WERI-Rb-1 (cell line): ENCODE results near the gene HLA-DQA1.
A peak's percentile ranks its signal among the peaks of the same experiment; 100 is the strongest.

Source experiments
- DNase-seq: peaks from one replicate; pipeline ENCODE4 v3.0.0-alpha.2; 2020
- H3K27ac ChIP-seq: fragments of 250-450 bp; sonication (Bioruptor Pico); 2 replicates; pipeline ENCODE4 v1.5.1; 2020; ENCODE audit warnings: mild to moderate bottlenecking, moderate library complexity
- H3K27me3 ChIP-seq: fragments of 250-450 bp; sonication (Bioruptor Pico); 2 replicates; pipeline ENCODE4 v1.5.1; 2021; ENCODE audit warnings: mild to moderate bottlenecking, low read depth, moderate library complexity; ENCODE audit not compliant: insufficient read depth, severe bottlenecking
- H3K36me3 ChIP-seq: fragments of 250-450 bp; sonication (Bioruptor Pico); 2 replicates; pipeline ENCODE4 v1.5.1; 2020; ENCODE audit warnings: mild to moderate bottlenecking, moderate library complexity
- H3K4me3 ChIP-seq: 2 replicates; pipeline ENCODE4 v1.5.1; 2011; ENCODE audit warnings: low read depth, mild to moderate bottlenecking, control low read depth, low read length
- H3K9me3 ChIP-seq: fragments of 250-450 bp; sonication (Bioruptor Pico); 2 replicates; pipeline ENCODE4 v1.5.1; 2021; ENCODE audit warnings: mild to moderate bottlenecking, moderate library complexity; ENCODE audit not compliant: severe bottlenecking
- CTCF ChIP-seq: IDR thresholded peaks from 2 replicates; pipeline ENCODE4 v1.5.1; 2011; ENCODE audit warnings: low read depth, mild to moderate bottlenecking, control low read depth, inconsistent platforms, low read length

The HLA-DQA1 gene

GRCh38 chr6:32615885-32616532 lies 21.2 kb upstream of the HLA-DQA1 start:
- H3K27me3 ChIP-seq = peaks cover 42% of the 10 kb centered on the region
- no peak overlapping the region for H3K27ac ChIP-seq
- peak; percentile 68 for TF ChIP-seq CTCF
- no peak overlapping the region for H3K4me3 ChIP-seq
- H3K9me3 ChIP-seq = peaks cover 16% of the 10 kb centered on the region
- DNase-seq = peak; percentile 35
- no peaks in the 10 kb centered on the region for H3K36me3 ChIP-seq

- no peak for TF ChIP-seq CTCF
- DNase-seq = no peak
- no peaks in the 10 kb centered on the region for H3K36me3 ChIP-seq
- H3K27me3 ChIP-seq = peaks cover 38% of the 10 kb centered on the region
- peaks cover 16% of the 10 kb centered on the region for H3K9me3 ChIP-seq
- H3K27ac ChIP-seq = no peak overlapping the region
- no peak overlapping the region for H3K4me3 ChIP-seq
These were observed 19.5 kb upstream of the HLA-DQA1 start for GRCh38 chr6:32617751-32618150.

- Histone ChIP-seq H3K9me3 (peaks cover 16% of the 10 kb centered on the region), H3K36me3 (no peaks in the 10 kb centered on the region), H3K27ac (no peak overlapping the region), H3K27me3 (peaks cover 27% of the 10 kb centered on the region), H3K4me3 (no peak overlapping the region)
- no peak for TF ChIP-seq CTCF
- no peak for DNase-seq
These were observed 15.8 kb upstream of the HLA-DQA1 start for GRCh38 chr6:32621372-32621771.

- Histone ChIP-seq H3K27me3 (peaks cover 21% of the 10 kb centered on the region), H3K9me3 (peaks cover 8% of the 10 kb centered on the region), H3K4me3 (no peak overlapping the region), H3K36me3 (no peaks in the 10 kb centered on the region), H3K27ac (no peak overlapping the region)
- peak; percentile 66 for DNase-seq
- TF ChIP-seq CTCF = peak; percentile 92
These were observed 14.4 kb upstream of the HLA-DQA1 start for GRCh38 chr6:32622545-32623401.

- no peak overlapping the region for H3K4me3 ChIP-seq
- no peaks in the 10 kb centered on the region for H3K9me3 ChIP-seq
- no peaks in the 10 kb centered on the region for H3K36me3 ChIP-seq
- no peak for DNase-seq
- no peak overlapping the region for H3K27ac ChIP-seq
- H3K27me3 ChIP-seq = peaks cover 16% of the 10 kb centered on the region
- TF ChIP-seq CTCF = no peak
These were observed 13.5 kb upstream of the HLA-DQA1 start for GRCh38 chr6:32623693-32624092.
